Astrocyte of the spinal cord (primary cell): ENCODE measurements around the gene WHRN.

ENCODE experiments used
- DNase-seq: peaks from one replicate; pipeline ENCODE4 v3.0.0; 2011; ENCODE audit warnings: low read depth, low spot score
- H3K4me3 ChIP-seq: 2 replicates; pipeline ENCODE4 v1.5.1; 2011; ENCODE audit warnings: low read depth, mild to moderate bottlenecking, low read length, moderate library complexity
- CTCF ChIP-seq: IDR thresholded peaks from 2 replicates; pipeline ENCODE4 v1.5.1; 2012; ENCODE audit warnings: low read depth, mild to moderate bottlenecking, low read length, inconsistent platforms
- in situ Hi-C: cut with HindIII; loops from 2 replicates; pipeline ENCODE4 v1.10.0; 2017; ENCODE audit warnings: low sequenced_read_pairs

Gene WHRN

DNA sequence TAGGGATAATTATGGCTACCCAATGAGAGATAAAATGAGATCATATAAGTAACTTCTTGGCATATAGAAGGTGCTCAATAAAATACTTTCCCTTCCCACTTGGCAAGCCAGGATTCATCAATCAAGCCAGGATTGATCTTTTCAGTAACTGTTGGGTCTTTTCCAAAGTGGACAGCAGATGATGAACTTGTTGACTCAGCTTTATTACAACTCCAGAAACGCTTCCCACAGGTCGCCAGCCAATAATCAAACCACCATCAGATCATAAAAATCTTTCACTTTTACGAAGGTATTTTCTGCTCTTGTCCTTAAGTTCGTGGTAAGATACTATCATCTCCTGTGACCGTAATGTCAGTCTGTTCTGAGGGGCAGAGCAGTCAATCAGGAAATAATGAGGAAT, 39.8 kb upstream of the WHRN start:
- DNase-seq: no peak
- no peak overlapping the region for H3K4me3 ChIP-seq
- in situ Hi-C loops: no loop called here
- TF ChIP-seq CTCF: no peak

DNA sequence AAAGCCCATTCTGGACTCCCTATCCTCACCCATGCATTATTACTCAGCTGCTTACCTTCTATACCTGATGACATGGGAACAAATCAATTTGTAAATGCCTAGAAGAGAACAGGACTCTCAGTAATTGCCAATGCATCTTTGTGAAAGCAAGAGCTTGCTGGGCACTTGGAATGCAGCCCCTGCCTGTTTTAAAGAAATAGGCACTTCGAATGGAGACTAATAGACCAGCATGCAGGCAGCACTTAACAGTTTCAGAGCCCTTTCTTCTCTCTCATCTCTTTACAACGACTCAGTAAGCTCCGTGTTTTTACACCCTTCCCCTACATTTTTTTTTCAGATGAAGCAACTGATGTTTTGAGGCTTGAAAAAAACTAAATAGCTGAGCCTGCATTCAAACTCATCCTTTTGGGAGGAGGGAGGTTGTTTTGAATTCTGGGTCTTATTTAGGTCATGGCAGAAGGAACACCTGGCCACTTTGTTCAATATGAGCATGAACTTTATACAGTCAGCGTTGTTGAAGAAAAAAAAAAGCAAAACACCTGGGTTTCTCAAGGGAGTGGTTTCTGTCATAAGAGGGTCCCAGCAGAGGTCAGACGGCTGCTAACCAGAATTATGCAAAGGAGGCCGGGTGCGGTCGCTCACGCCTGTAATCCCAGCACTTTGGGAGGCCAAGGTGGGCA, 34.6 kb upstream of the WHRN start:
- H3K4me3 ChIP-seq: no peak overlapping the region
- DNase-seq: no peak
- no peak for TF ChIP-seq CTCF
- in situ Hi-C loops: no loop called here

DNA sequence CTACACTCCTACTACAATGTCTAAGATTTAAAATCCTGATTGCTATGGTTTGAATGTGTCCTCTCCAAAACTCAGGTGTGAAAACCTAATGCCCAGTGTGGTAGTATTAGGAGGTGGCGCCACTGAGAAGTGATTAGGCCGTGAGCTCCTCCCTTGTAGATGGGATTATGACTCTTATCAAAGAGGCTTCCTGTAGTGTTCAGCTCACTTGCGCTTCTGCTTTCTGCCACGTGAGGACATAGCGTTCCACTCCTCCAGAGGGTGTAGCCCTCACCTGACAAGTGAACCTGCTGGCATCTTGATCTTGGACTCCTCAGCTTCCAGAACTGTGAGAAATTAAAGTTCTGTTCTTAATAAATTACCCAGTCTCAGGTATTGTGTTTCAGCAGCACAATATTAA, 33.0 kb upstream of the WHRN start:
- TF ChIP-seq CTCF: no peak
- in situ Hi-C loops: no loop called here
- no peak overlapping the region for H3K4me3 ChIP-seq
- DNase-seq: no peak

GRCh38 chr9:114532561-114533237, 27.4 kb upstream of the WHRN start:
- no peak overlapping the region for H3K4me3 ChIP-seq
- TF ChIP-seq CTCF: no peak
- in situ Hi-C loops: no loop called here
- no peak for DNase-seq

- no peak for TF ChIP-seq CTCF
- no peak for DNase-seq
- in situ Hi-C loops: no loop called here
- no peak overlapping the region for H3K4me3 ChIP-seq
Observed at GRCh38 chr9:114529285-114529684, 24.0 kb upstream of the WHRN start.

- TF ChIP-seq CTCF: no peak
Observed at GRCh38 chr9:114526807-114527206, 21.5 kb upstream of the WHRN start.

More at GRCh38 chr9:114526807-114527206, 21.5 kb upstream of the WHRN start:
- in situ Hi-C loops: no loop called here
- no peak overlapping the region for H3K4me3 ChIP-seq
- no peak for DNase-seq
